GM18907 (cell line): ENCODE results near the gene TIAM1.
A peak's percentile ranks its signal among the peaks of the same experiment; 100 is the strongest.

ENCODE experiments used
- ATAC-seq: cut with Tn5 transposase; IDR thresholded peaks from one replicate; pipeline ENCODE4 v1.9.1; 2021; ENCODE audit warnings: mild to moderate bottlenecking, moderate library complexity; ENCODE audit not compliant: unreplicated experiment

The TIAM1 gene

GRCh38 chr21:31099122-31099521 is 244.9 kb downstream of the TIAM1 start:
- ATAC-seq = no peak

GRCh38 chr21:31098576-31099005 is 245.5 kb downstream of the TIAM1 start:
- peak; percentile 81 for ATAC-seq

GRCh38 chr21:31092832-31093625 is 251.0 kb downstream of the TIAM1 start:
- ATAC-seq = no peak

- no peak for ATAC-seq
Observed at GRCh38 chr21:31090376-31090775, 253.7 kb downstream of the TIAM1 start.

GRCh38 chr21:31088474-31088751 is 255.6 kb downstream of the TIAM1 start:
- no peak for ATAC-seq

- ATAC-seq = no peak
Observed at GRCh38 chr21:31087639-31088473, 256.2 kb downstream of the TIAM1 start.

GRCh38 chr21:31084689-31085088 is 259.4 kb downstream of the TIAM1 start:
- no peak for ATAC-seq

GRCh38 chr21:31078796-31079195 is 265.3 kb downstream of the TIAM1 start:
- peak; percentile 88 for ATAC-seq

GRCh38 chr21:31078216-31078615 is 265.8 kb downstream of the TIAM1 start:
- ATAC-seq = peak; percentile 83

GRCh38 chr21:31075848-31076247 is 268.2 kb downstream of the TIAM1 start:
- ATAC-seq = no peak

GRCh38 chr21:31072533-31072932 is 271.5 kb downstream of the TIAM1 start:
- no peak for ATAC-seq
